Ramos (cell line): ENCODE results near the gene SDHB.

Experiments used
- in situ Hi-C: fragments of 300-500 bp; cut with MboI; formaldehyde crosslinking; loops from one replicate; pipeline ENCODE4 v1.14.3; 2022; ENCODE audit warnings: low sequenced_read_pairs; ENCODE audit not compliant: unreplicated experiment

The SDHB gene

DNA sequence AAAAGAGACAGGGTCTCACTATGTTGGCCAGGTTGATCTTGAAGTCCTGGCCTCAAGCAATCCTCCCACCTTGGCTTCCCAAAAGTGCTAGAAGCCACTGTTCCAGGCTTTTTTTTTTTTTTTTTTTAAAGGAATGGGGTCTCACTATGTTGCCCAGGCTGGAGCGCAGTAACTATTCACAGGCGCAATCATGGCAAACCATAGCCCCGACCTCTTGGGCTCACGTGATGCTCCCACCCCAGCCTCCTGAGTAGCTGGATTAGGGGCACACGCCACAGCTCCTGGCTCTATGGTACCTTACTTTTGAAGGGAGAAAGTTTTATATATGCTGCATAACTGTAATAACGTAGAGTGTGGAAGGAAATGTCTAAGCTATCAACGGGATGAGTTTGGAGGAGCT lies 36.4 kb downstream of the SDHB start:
- in situ Hi-C loops, result no loop called here

DNA sequence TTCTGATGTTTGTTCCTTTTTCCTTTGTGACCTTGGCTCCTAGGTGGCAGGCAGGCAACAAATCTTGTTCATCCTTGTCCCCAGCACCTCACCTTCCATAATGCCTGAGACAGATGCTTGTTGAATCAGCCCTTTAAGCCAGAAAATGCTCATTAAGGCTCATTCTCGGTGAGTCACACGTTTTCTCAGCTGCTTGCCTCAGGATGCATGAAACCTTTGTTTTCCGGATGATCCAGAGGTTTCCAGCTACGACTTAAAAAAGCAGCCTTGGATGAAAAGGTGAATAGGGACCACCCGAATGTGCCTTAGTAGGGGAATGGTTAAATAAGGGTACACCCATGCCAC lies 37.5 kb downstream of the SDHB start:
- in situ Hi-C loops, result no loop called here

DNA sequence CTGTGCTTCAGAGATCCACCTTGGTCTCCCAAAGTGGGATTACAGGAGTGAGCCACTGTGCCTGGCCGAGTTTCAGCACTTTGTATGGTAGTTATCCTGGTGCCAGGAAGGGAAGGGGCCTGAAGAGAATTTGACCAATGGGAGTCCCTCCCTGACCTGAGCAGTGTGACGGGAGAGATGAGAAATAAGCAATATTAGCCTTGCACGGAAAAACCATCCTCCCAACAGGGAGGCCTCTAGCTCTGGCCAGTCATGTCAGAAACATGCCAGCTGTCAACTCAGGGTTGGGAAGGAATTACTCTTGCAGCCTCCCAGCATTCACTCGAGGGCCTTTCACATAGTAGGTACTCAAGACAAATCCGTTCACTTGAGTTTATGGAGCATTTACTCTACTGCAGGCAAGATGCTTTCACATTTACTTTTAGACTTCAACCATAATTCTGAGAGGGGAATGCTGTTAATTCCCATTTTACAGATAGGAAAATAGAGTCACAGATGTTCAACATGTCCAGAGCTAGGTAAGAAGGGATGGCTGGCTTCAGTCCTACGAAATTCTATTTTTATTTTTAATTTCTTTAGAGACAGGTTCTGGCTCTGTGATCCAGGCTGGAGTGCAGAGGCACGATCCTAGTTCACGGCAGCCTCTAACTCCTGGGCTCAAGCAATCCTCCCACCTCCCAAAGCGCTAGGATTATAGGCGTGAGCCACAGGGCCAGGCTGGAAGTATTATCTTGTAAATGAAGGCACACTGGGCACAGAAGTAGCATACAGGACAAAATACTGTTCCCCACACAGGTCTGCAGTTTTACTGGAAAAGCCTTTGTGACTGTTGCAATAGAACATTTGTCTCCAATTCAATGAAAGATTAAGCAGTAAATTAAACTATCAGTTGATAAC lies 38.9 kb downstream of the SDHB start:
- in situ Hi-C loops, result no loop called here

DNA sequence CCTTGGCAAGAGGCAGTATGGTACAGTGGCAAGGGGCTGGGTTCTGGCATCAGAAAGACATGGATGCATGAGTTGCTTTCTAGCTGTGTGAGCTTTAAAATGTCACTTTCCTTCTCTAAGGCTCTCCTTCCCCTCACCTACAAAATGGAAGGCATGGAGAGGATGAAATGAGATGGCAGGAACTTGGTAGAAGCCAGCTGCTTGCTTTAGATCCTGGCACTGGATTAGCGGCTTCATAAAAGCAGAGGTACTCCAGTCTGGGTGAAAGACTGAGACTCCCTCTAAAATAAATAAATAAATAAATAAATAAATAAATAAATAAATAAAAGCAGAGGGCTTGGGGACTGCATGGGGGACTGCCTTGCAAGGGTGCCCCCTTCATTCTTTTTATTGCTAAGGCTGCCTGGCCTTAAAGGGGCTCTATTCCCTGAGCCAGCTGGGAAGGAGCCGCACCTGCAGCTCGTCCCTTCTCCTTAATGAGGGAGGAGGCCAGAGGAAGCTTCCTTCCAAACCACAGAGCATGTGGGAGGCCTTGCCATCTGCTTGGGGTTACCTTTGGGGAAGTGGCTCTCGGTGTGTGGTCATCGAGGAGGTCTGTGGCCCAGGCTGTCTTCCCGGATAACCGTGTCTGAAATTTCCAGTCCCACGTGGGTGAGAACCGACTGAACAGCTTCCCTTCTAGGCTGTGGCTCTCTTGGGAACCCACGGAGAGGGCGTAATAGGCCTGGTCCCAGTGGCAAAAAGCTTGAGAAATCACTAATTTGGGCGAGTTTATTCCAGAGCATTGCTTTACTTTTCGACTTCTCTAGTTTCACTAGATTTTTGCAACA lies 40.1 kb downstream of the SDHB start:
- in situ Hi-C loops, result no loop called here

DNA sequence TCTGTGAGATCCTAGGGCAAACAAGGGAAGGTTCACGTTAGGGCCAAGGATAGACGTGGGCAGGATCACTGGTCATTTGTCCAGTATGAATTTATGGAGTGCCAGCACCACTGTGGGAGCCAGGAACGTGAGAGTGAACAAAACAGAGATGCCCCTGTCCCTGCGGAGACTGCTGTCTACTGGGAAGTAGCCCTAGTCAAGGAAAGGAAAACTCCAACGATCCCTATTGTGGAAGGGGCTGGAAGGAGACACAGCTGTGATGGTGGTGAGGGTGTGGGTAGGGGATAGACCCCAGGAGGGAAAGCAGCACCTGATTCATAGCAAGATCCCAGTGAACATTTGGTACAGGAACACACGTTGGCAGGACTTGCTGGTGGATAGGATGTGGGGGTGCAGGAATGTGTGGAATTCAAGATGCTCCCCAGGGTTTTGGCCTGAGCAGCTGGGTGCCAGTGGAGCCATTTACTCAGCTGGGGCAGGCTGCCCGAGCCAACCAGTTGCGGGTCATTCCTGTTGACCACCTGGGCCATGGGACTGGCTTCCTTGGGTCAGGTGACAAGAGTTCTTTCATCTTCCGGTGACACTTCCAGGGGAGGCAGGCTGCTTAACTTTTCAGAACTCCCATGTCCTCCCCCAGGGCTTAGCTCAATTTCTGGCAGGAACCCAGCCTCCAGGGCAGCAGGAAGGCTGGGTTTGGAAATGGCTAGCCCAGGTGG lies 40.9 kb downstream of the SDHB start:
- in situ Hi-C loops, result no loop called here

DNA sequence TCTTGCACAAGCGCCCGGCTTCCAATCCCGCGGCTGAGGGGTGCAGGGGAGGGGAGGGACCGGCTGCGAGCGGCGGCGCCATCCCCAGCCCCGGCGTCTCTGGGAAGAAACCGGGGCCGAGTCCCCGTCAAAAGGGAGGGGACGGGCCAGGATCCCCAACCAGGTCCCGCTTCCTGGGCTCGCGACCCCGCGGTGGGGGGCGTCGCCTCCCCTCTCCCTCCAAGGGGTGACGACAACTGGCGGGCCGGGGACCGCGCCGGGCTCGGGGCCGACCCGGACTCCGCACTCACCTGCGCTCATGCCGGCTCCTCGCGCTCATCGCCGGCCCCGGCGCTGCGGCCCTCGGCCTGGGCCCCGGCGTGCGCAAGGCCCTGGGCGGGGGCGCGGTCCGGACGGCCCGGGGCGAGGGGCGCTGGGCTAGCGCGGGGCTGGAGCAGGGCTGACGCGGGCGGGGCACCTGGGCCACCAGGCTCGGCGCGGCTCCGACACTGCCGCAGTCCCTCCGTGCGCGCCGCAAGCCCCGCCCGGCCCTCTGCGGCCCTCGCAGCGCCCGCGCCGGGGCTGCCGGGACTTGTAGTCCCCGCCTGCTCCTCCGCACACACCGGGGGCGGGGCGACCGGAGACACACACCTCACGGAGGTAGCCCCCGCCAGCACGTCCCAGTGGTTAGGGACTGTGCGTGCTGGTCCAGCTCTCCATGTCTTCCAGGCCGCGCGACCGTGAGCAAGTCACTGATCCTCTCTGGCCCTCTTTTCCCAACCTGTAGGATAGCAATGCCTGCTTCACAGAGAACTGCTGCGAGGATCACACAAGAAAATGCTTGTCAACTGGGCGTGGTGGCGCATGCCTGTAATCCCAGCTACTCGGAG lies 42.2 kb downstream of the SDHB start, which contains the start of gene ATP13A2:
TSS of gene ATP13A2 (minus strand) at position 490 of the 869 bp plus-strand sequence. CDS start at position 300, 190 bp downstream.
- in situ Hi-C loops, result no loop called here

DNA sequence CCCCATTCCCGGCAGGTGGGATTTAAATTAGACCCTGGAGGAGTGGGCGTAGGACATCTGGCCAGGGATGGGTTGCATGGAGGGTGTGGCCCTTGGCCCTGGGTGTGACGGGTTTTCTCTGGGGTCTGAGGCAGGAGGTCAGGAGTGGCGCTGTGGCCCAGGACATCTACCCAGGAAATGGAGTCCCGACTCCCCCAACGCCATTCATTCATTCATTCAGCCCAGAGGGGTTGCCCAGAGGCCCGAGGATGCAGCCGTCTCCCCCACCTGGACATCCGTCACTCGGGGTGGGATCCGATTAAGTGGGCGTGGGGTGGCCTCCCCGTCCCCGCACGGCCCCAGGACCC lies 42.8 kb downstream of the SDHB start:
- in situ Hi-C loops, result no loop called here

DNA sequence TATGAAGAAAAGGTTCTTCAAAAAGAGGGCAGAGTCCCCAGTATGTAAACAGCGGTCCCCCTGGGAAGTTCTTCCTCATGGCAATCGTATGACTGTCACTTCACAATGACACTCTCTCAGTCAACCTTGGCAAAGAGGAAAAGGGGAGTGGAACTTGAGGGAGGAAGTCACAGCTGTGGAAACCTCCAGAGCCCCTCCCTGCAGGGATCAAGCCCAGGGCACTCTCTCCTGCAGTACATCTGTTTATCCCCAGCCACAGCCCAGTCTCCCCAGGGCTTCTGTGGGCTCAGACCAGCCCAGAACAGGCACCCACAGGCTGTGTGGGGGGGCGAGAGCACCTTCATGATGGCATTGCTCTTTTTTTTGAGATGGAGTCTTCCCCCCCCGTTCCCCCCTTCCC lies 44.1 kb downstream of the SDHB start:
- in situ Hi-C loops, result no loop called here

DNA sequence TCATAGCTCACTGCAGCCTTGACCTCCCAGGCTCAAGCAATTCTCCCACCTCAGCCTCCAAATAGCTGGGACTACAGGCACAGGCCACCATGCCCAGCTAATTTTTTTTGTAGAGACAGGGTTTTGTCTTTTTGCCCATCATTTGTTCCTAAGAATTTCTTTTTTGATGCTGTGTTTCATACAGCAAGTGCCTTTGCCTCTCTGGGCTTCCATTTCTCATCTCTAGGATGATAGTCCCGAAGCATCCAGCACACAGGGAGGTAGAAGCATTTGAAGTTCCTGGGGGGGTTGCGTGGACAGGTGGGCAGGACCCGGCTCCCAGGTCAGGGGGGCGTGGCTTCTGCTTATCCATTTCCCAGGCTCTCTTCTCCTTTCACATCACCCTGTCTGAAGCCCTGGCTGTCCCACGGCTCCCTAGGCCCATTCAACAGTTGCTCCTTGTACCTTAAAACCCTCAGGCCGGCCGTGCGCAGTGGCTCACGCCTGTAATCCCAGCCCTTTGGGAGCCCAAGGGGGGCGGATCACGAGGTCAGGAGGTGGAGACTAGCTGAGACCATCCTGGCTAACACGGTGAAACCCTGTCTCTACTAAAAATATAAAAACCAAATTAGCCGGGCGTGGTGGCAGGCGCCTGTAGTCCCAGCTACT lies 45.5 kb downstream of the SDHB start:
- in situ Hi-C loops, result no loop called here

DNA sequence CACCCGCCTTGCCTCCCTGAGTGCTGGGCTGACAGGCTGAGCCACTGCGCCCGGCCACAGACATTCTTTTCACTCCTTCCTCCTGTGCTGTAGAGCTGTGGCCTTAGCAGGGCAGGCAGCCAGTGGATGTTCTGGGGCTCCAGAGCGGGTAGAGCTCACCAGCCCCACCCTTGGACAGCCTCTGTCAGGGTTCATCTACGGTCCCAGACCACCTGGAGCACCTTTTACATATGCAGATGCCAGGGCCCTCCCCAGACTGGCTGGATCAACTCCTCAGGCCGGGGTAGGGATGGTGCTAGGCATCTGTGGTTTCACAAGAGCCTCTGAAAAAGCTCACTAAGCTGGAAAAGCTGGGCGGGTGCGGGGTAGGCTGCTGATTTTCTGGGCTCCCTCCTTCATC lies 46.7 kb downstream of the SDHB start:
- in situ Hi-C loops, result no loop called here

DNA sequence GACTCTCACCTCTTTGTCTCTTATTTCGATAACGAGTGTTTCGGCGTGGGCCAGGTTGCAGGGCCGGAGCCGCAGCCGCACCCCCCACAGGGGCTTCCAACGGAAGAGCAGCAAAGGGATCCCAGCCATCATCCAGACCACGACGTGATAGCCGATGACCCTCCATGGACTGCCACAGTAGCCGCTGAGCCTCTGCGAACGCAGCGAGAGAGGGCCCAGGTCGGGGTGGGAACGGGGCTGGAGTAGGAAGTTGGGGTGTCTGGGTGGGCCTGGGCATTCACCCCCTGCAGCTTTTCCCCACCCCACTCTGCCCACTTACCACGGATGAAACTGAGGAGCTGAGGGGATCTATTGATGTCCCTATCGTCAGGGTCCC lies 48.5 kb downstream of the SDHB start:
- in situ Hi-C loops, result no loop called here

DNA sequence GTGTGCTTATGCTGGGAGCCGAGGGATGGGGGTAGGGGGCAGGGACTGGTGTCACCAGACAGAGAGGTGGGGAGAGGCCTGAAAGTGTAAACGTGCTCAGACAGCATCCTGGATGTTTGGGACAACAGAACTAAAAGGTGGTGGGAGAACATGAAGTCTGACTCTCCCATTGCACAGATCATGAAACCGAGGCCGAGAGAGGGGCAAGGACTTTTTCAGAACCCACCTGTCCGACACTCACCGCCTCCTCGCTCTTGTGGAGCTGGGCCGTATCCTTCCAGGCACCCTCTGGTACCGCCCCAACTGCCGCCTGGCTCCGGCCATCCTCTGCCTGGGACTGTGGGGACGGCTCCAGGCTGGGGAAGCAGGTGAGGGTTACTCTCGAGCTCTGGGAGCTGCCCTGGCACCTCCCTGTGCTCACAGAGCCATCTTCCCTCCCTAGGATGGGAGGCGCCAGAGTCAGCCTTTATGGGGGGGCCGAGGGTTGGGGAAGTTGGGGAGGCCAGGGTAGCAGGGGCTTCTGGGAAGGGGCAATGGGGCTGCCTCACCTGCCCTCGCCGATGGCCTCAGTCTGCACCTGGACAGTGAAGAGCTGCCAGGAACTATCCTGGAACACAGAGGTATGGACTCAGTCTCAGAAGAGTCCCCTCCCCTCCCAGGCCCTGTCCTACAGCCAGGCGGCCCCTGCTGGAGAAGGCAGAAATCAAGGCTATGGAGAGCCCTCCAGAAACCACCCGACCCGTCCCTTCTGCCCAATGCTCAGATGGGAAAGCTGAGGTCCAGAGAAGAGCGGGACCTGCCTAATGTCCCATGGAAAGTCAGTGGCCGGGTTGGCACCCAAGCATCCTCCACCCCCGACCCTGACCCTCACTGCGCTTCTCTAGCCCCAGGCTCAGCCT lies 49.1 kb downstream of the SDHB start:
- in situ Hi-C loops, result no loop called here

DNA sequence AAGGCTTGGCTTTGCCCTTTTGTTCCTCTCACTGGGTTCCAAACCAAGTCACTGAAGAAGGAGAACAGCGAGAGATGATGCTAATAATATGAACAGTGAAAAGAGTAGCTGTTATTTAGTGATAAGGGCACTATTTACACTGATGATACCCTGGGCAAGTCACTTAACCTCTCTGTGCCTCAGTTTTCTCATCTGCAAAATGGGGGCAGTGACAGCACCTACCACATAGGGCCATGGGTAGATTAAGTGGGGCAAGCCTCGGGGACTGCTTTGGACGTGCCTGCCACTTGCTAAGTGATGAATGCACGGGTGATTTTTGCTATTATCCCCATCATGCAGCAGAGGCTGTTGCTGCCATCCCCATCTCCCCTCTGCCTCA lies 51.3 kb downstream of the SDHB start:
- in situ Hi-C loops, result no loop called here

DNA sequence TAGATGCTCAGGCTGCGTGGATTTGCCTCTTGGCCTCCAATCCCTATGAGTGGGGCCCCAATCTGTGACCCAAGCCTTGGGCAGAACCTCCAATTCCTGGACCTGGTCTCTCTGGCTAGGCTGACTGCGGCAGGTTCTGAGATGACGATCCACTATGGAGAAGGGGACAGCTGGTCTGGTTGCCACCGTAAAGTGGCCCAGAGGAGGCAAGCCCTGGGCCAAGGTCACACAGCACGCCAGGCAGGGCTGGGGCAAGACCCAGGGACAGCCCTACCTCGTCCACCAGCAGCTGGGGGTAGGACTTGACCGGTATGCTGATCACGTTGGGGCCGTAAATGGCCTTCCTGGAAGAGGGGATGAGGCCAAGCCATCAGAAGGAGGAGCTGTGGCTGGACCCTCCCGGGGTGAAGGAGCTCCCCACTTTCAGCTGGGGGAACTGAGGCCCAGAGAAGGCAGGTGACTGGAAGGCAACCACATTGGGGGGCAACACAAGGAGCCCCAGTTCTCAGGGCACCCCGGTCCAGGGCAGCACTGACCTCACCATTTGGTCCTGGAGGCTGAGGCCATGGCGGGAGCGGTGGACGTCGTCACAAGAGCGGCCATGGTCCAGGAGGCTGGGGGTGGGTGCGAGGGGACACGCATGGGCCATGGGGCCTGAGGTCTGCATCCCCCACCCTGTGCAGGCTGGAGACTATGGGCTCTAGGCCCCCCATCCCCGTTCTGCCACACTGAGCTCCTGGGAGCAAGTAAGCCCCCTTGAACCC lies 51.9 kb downstream of the SDHB start:
- in situ Hi-C loops, result no loop called here

DNA sequence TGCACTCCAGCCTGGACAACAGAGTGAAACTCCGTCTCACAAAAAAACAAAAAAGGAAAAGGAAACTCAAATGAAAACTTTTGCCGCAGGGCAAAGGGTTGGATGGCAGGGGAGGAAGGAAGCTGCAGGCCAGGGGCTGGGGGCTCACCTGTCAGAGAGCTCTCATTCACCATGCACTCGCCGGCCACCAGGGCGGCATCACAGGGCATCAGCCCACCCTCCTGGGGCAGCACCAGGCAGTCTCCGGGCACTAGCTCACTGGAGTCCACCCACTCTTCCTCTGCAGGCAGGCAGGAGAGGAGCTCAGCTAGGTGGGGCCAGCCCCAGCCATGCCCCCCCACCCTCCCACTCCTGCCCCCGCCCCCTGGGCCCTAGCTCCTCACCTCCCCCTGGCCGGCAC lies 54.0 kb downstream of the SDHB start:
- in situ Hi-C loops, result no loop called here

DNA sequence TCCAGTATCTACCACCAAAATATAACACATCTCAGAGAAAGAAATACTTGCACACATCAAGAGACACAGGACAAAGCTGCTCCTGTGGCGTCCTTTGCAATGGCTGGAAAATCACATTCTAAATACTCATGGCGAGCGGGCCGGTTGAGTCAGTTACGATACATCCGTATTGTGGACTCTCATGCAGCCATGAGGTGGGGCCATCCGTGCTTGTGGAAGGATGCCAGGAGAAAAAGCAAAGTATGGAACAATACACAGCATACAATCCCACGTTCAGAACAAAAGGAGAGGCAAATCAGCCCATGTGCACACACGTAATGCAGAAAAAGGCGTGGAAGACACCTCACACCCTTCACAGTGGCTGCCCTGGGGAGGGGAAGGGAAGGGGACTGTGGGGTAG lies 55.2 kb downstream of the SDHB start:
- in situ Hi-C loops, result no loop called here

DNA sequence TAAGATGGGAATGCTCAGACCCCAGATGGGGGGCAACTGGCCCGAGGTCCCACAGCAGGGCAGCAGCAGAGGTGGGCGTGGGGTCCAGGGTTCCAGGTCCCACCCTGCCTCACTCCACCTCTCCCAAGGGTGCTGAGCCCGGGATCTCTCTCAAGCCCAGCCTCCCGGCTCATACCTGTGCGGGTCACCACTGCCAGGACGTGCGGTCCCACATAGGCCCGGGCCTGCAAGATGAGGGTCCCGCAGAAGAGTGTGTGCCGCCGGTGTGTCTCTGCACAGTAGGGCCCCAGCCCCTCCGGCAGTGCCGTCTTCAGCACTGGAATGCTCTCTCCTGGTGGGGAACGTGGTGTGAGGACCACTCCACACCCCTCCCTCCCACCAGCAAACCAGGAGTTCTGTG lies 57.0 kb downstream of the SDHB start:
- in situ Hi-C loops, result no loop called here

DNA sequence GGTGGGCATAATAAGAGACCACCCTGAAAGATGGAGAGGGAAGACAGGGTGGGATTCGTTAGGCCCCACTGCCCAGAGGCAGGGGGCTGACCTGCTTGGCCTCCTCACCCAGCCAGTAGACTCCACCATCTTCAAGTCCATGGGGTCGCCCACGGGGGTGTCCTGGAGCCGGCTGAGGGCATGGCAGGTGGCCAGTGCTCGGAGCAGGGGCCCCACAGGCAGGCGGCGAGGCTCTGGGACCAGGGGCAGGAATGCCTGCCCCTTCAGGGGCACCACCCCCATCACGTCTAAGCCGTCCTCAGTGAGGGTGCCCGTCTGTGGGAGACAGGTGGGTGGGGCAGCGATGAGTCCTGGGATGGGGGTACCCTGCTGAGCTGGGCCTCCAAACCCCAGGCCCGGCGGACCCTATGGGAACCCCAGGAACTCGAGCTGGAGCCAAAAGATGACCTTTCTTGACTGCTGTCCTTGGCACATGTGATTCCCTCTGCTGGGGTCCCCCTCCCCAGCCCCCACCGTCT lies 60.3 kb downstream of the SDHB start:
- in situ Hi-C loops, result no loop called here
